SK-N-SH (cell line): ENCODE data around the gene LTBP1. TPM values are rescaled to one million over a fixed set of nuclear protein-coding genes. Genes with fewer than 3 reads are reported as not detected.

ENCODE experiments used
- CTCF ChIA-PET: fragments of 300-600, 350-600 bp; formaldehyde crosslinking; extraction: SDS; loops from one replicate; lab custom pipeline; 2021; lab: Yijun Ruan, JAX
- POLR2A ChIA-PET: fragments of 350-600 bp; sonication (Branson Sonifier 250); formaldehyde crosslinking; extraction: SDS; loops from one replicate; lab custom pipeline; 2020; ENCODE audit warnings: antibody characterized with exemption, inconsistent platforms; lab: Yijun Ruan, JAX
- DNase-seq: peaks from one replicate; pipeline ENCODE4 v3.0.0; 2012
- H2AFZ ChIP-seq: fragments of 200-600 bp; sonication (generic); 2 replicates; pipeline ENCODE4 v1.8.1; 2016; ENCODE audit warnings: antibody characterized with exemption, mild to moderate bottlenecking, low read depth
- H3F3A ChIP-seq: fragments of 200-600 bp; sonication (generic); replicated peaks from 2 replicates; pipeline ENCODE3; 2016; ENCODE audit warnings: antibody characterized with exemption, mild to moderate bottlenecking; ENCODE audit not compliant: insufficient read depth
- H3K27ac ChIP-seq, 2 experiments: fragments of 200-500 bp in 1 of 2; fragments of 200-600 bp in 1 of 2; sonication (Bioruptor generic) in 1 of 2; sonication (generic), shearing (Covaris generic) in 1 of 2; 2 replicates each; pipeline versions ENCODE4 v1.5.1 to v1.6.1; 2014 to 2016; ENCODE audit warnings: low read depth in 2 of 2, inconsistent platforms in 1 of 2, low read length in 1 of 2, mild to moderate bottlenecking in 1 of 2, mixed read lengths in 1 of 2
- H3K27me3 ChIP-seq: fragments of 200-600 bp; sonication (generic), shearing (Covaris generic); 2 replicates; pipeline ENCODE4 v1.6.1; 2016; ENCODE audit warnings: mixed run types; ENCODE audit not compliant: insufficient read depth
- H3K36me3 ChIP-seq, 2 experiments: fragments of 200-500 bp in 1 of 2; fragments of 200-600 bp in 1 of 2; sonication (Bioruptor generic) in 1 of 2; sonication (generic) in 1 of 2; replicated peaks in 1 of 2; 2 replicates each; pipeline versions ENCODE3 to v1.5.1; 2014 to 2016; ENCODE audit warnings: low read length in 1 of 2, mild to moderate bottlenecking in 1 of 2; ENCODE audit not compliant: insufficient read depth in 2 of 2, control insufficient read depth in 1 of 2
- H3K4me1 ChIP-seq, 2 experiments: fragments of 200-500 bp in 1 of 2; fragments of 200-600 bp in 1 of 2; sonication (Bioruptor generic) in 1 of 2; sonication (generic), shearing (Covaris generic) in 1 of 2; 2 replicates each; pipeline versions ENCODE4 v1.5.1 to v1.6.1; 2014 to 2016; ENCODE audit warnings: low read depth in 1 of 2, low read length in 1 of 2, mixed run types in 1 of 2; ENCODE audit not compliant: insufficient read depth in 2 of 2, control insufficient read depth in 1 of 2
- H3K4me2 ChIP-seq: fragments of 200-600 bp; sonication (generic), shearing (Covaris generic); 2 replicates; pipeline ENCODE4 v1.6.1; 2017; ENCODE audit warnings: mixed run types
- H3K4me3 ChIP-seq, 2 experiments: fragments of 200-500 bp in 1 of 2; fragments of 200-600 bp in 1 of 2; sonication (Bioruptor generic) in 1 of 2; sonication (generic), shearing (Covaris generic) in 1 of 2; 2 replicates each; pipeline versions ENCODE4 v1.5.1 to v1.8.1; 2014 to 2016; ENCODE audit warnings: low read depth in 2 of 2, inconsistent platforms in 1 of 2, low read length in 1 of 2, mild to moderate bottlenecking in 1 of 2, mixed read lengths in 1 of 2, moderate library complexity in 1 of 2
- H3K79me2 ChIP-seq: fragments of 200-600 bp; sonication (generic); 2 replicates; pipeline ENCODE4 v1.8.1; 2017; ENCODE audit warnings: mild to moderate bottlenecking; ENCODE audit not compliant: insufficient read depth
- H3K9ac ChIP-seq: fragments of 200-600 bp; sonication (generic); 2 replicates; pipeline ENCODE4 v1.6.1; 2017; ENCODE audit warnings: mixed run types
- H3K9me2 ChIP-seq: fragments of 200-600 bp; sonication (generic); 2 replicates; pipeline ENCODE4 v1.6.1; 2017; ENCODE audit warnings: mixed run types
- H3K9me3 ChIP-seq: fragments of 200-600 bp; sonication (generic); 2 replicates; pipeline ENCODE4 v1.6.1; 2017; ENCODE audit warnings: mixed run types, mild to moderate bottlenecking, moderate library complexity
- H4K20me1 ChIP-seq: fragments of 200-600 bp; sonication (generic); 2 replicates; pipeline ENCODE4 v1.6.1; 2017; ENCODE audit warnings: mild to moderate bottlenecking, mixed run types; ENCODE audit not compliant: insufficient read depth
- CTCF ChIP-seq: fragments of 200-600 bp; sonication (generic); IDR thresholded peaks from 2 replicates; pipeline ENCODE4 v1.6.1; 2017; ENCODE audit warnings: antibody characterized with exemption, mild to moderate bottlenecking, moderate library complexity
- ELF1 ChIP-seq: IDR thresholded peaks from 2 replicates; pipeline ENCODE4 v1.4.0; 2012
- EZH2phosphoT487 ChIP-seq: fragments of 200-600 bp; sonication (generic); IDR thresholded peaks from 2 replicates; pipeline ENCODE4 v1.6.1; 2017; ENCODE audit warnings: low read depth, mixed run types, mild to moderate bottlenecking, antibody characterized with exemption, moderate library complexity, borderline replicate concordance
- FOXM1 ChIP-seq: IDR thresholded peaks from 2 replicates; pipeline ENCODE4 v1.4.0; 2012; ENCODE audit warnings: low read depth, mild to moderate bottlenecking
- GATA2 ChIP-seq: sonication (generic); formaldehyde crosslinking; IDR thresholded peaks from 2 replicates; pipeline ENCODE4 v1.5.0; 2020; ENCODE audit warnings: mild to moderate bottlenecking, missing genetic modification reagents
- IRF3 ChIP-seq: fragments of 150-350 bp; IDR thresholded peaks from 2 replicates; pipeline ENCODE4 v1.6.1; 2016; ENCODE audit warnings: mild to moderate bottlenecking, low read depth, low read length
- MAX ChIP-seq: IDR thresholded peaks from 2 replicates; pipeline ENCODE4 v1.4.0; 2012; ENCODE audit warnings: low read depth
- MEF2A ChIP-seq: IDR thresholded peaks from 2 replicates; pipeline ENCODE4 v1.4.0; 2012; ENCODE audit warnings: low read depth, borderline replicate concordance
- USF1 ChIP-seq: IDR thresholded peaks from 2 replicates; pipeline ENCODE4 v1.4.0; 2012; ENCODE audit warnings: low read depth, borderline replicate concordance
- ZBTB33 ChIP-seq: IDR thresholded peaks from 2 replicates; pipeline ENCODE4 v1.4.0; 2012; ENCODE audit warnings: low read depth, borderline replicate concordance
- WGBS: methylation state at CpG from one replicate; pipeline ENCODE4 v1.1.6; 2017; ENCODE audit warnings: low lambda C conversion rate; 5-methylcytosine and 5-hydroxymethylcytosine counted together
- polyA plus RNA-seq, 3 experiments: library from polyadenylated mRNA; depleted of rRNA; stranded (reverse); fragments of >200 nt; gene quantifications; 2 replicates each; pipeline ENCODE4 v1.2.3, GENCODE V29; 2012

LTBP1 gene
- polyA plus RNA-seq, 1 of the 3 experiments (the other 2 are of a cell fraction), result 467 TPM

- TF ChIP-seq IRF3 (no peak), MEF2A (no peak)
- TF ChIP-seq, all 33 proteins: peak for 0
Observed at GRCh38 chr2:33116799-33117198, 170.0 kb downstream of the LTBP1 start (continued).

GRCh38 chr2:33118651-33119050 lies 171.9 kb downstream of the LTBP1 start:
- 79% methylated on average over 6 of the region's 6 CpGs for WGBS
- POLR2A ChIA-PET, result no interaction called here
- Histone ChIP-seq H3K4me2 (no peak overlapping the region), H3K36me3 (no peaks in the 10 kb centered on the region)
- no peak for TF ChIP-seq MAX
- TF ChIP-seq EZH2phosphoT487, result no peak
- no peak for TF ChIP-seq FOXM1
- no peak for TF ChIP-seq ZBTB33
- TF ChIP-seq GATA2 (CRISPR knock-in tag), result no peak
- TF ChIP-seq MEF2A, result no peak
- no peak for TF ChIP-seq ELF1
- TF ChIP-seq CTCF, result no peak
- no peak for TF ChIP-seq USF1
- TF ChIP-seq, all 33 proteins: peak for 0
- Histone ChIP-seq H3K4me1 (peaks cover 0 to 6% of the 10 kb centered on the region in 2 experiments; a peak in 1 of 4 replicates), H4K20me1 (no peaks in the 10 kb centered on the region), H3F3A (peaks cover 7% of the 10 kb centered on the region), H3K4me3 (no peak overlapping the region), H3K9me3 (no peaks in the 10 kb centered on the region), H3K9me2 (no peaks in the 10 kb centered on the region), H3K27ac (no peak overlapping the region), H3K27me3 (no peaks in the 10 kb centered on the region), H3K9ac (no peak overlapping the region), H2AFZ (no peak overlapping the region), H3K79me2 (no peaks in the 10 kb centered on the region)
- CTCF ChIA-PET, result interaction anchor here (1.1 to 2.4 kb wide), 2 partner anchors 10 to 47 kb away, joined by 3 to 10 read pairs; no protein-coding TSS in a partner anchor
- no peak for DNase-seq
